ENCODE results near the gene CDH13. TPM values are rescaled to one million over a fixed set of nuclear protein-coding genes. Genes with fewer than 3 reads are reported as not detected.

Gene CDH13
- total and polyA plus RNA-seq, 2 of the 8 experiments (the other 6 are each of a cell fraction or from before 2014, with no cell fraction given) = 2.3 to 2.4 TPM

DNA sequence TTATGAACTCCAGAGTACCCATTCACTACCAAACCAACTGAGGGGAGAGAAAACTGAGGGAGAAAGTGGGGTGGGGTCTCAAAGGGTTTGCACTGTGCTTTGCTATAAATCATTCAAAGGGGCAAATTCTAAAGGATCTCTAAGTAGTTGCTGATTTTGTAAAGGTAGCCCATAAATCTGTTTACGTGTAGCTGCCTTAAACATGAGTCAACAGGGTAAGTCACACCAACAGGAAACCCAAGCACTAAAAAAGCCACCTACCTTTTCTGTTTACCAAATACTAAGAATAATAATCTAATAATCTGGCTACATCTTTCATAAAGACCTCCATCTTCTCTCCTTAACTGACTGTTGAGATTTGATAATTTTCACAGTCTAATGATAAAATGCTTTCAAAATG lies 1172.6 kb downstream of the CDH13 start:
- ChIA-PET POLR2A (ENCODE audit: partially characterized antibody) (no interaction called here), CTCF (ENCODE audit: partially characterized antibody) (interaction anchor here (1.3 kb wide), 1 partner anchor 83 kb away, joined by 4 read pairs; no protein-coding TSS in a partner anchor)
- Histone ChIP-seq H3K14ac (ENCODE audit: insufficient read length) (no peak overlapping the region), H3K23me2 (ENCODE audit: low read depth, low read length) (no peaks in the 10 kb centered on the region), H2AK5ac (ENCODE audit: low read depth, low read length) (no peak overlapping the region), H3K56ac (replicated peaks; ENCODE audit: insufficient read length, low read depth, low read length) (no peak overlapping the region), H2BK20ac (ENCODE audit: low read length) (no peak overlapping the region), H4K20me1 (replicated peaks in 1 of 2; ENCODE audit: control insufficient read depth in 1 of 2, insufficient read depth in 2 of 2, low read length in 2 of 2) (no peaks in the 10 kb centered on the region), H3K27ac (ENCODE audit: low read depth, low read length) (no peak overlapping the region), H2BK5ac (ENCODE audit: low read depth, low read length) (no peak overlapping the region), H4K8ac (ENCODE audit: extremely low read depth, insufficient read depth, low read length) (no peak overlapping the region), H2BK15ac (ENCODE audit: low read length) (no peak overlapping the region), H2AFZ (ENCODE audit: low read length) (no peak overlapping the region), H3K4ac (replicated peaks; ENCODE audit: insufficient read length, low read depth, low read length) (no peak overlapping the region), H3K79me1 (ENCODE audit: low read depth, low read length) (no peaks in the 10 kb centered on the region), H3K27me3 (replicated peaks in 1 of 4; ENCODE audit: control insufficient read depth in 3 of 4, extremely low read depth in 1 of 4, insufficient read depth in 3 of 4, low read length in 3 of 4) (no peaks in the 10 kb centered on the region), H3K18ac (ENCODE audit: extremely low read depth, low read length) (no peak overlapping the region), H4K91ac (replicated peaks; ENCODE audit: insufficient read length, low read length) (no peak overlapping the region), H3K4me1 (replicated peaks in 1 of 4; ENCODE audit: control insufficient read depth in 3 of 4, insufficient read depth in 4 of 4, low read length in 3 of 4) (peaks cover 0 to 18% (median 9%) of the 10 kb centered on the region in 4 experiments; a peak in 6 of 7 replicates), H3K23ac (ENCODE audit: insufficient read length) (no peak overlapping the region), H3K9ac (replicated peaks in 1 of 4; ENCODE audit: extremely low read depth in 1 of 4, low read depth in 3 of 4, low read length in 3 of 4) (no peak overlapping the region), H2BK120ac (replicated peaks; ENCODE audit: low read depth, low read length) (no peak overlapping the region), H3K4me3 (ENCODE audit: extremely low read depth in 1 of 4, insufficient read depth in 2 of 4, low read depth in 3 of 4, low read length in 4 of 4) (no peak overlapping the region), H3K36me3 (ENCODE audit: control insufficient read depth in 2 of 4, insufficient read depth in 4 of 4, low read length in 3 of 4) (no peaks in the 10 kb centered on the region), H3K9me3 (ENCODE audit: insufficient read depth in 2 of 2, low read depth in 1 of 2, low read length in 1 of 2) (no peaks in the 10 kb centered on the region), H3K79me2 (ENCODE audit: control insufficient read depth in 1 of 2, insufficient read depth in 2 of 2, low read length in 2 of 2) (no peaks in the 10 kb centered on the region), H3K4me2 (ENCODE audit: insufficient read depth in 1 of 2, low read depth in 2 of 2, low read length in 2 of 2) (no peak overlapping the region), H2BK12ac (ENCODE audit: low read depth, low read length) (no peak overlapping the region), H4K5ac (ENCODE audit: insufficient read length, low read depth, low read length) (no peak overlapping the region)
- TF ChIP-seq GABPA (IDR thresholded peaks at IDR 0.05; ENCODE audit: borderline replicate concordance, insufficient read depth, low read length) (no peak), POU5F1 (IDR thresholded peaks at IDR 0.05; ENCODE audit: low read depth, low read length) (no peak), CREB1 (IDR thresholded peaks at IDR 0.05) (no peak), SIN3A (conservative IDR thresholded peaks at IDR 0.05 in 1 of 2, IDR thresholded peaks at IDR 0.05 in 1 of 2; ENCODE audit: low read depth in 1 of 2, low read length in 2 of 2) (no peak), HDAC6 (IDR thresholded peaks at IDR 0.05; ENCODE audit: low read depth, low read length) (no peak), RXRA (IDR thresholded peaks at IDR 0.05; ENCODE audit: insufficient read depth, low read depth, low read length) (no peak)
- TF ChIP-seq, protein P1, sequence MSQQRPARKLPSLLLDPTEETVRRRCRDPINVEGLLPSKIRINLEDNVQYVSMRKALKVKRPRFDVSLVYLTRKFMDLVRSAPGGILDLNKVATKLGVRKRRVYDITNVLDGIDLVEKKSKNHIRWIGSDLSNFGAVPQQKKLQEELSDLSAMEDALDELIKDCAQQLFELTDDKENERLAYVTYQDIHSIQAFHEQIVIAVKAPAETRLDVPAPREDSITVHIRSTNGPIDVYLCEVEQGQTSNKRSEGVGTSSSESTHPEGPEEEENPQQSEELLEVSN (IDR thresholded peaks at IDR 0.05) = no peak
- FAIRE-seq = no peak
- 95% methylated on average over 1 of the region's 1 CpG; no CpG with 5 or more reads in 1 of the 2 experiments for WGBS, 2 experiments (ENCODE audit: extremely low coverage in 1 of 2, insufficient coverage in 1 of 2, insufficient read length in 1 of 2, insufficient replicate concordance in 2 of 2, low coverage in 1 of 2, low lambda C conversion rate in 2 of 2, missing lambda C conversion rate in 1 of 2)
- no peak for DNase-seq (ENCODE audit: low read depth in 1 of 2, low spot score in 2 of 2)
